Epithelial cell of esophagus (primary cell): ENCODE results near the gene ARID5B.

Experiments
- DNase-seq: peaks from one replicate; pipeline ENCODE4 v3.0.0; 2010; ENCODE audit warnings: low read depth
- H3K4me3 ChIP-seq: 2 replicates; pipeline ENCODE4 v1.5.1; 2011; ENCODE audit warnings: mild to moderate bottlenecking, low read length, control low read depth
- CTCF ChIP-seq: IDR thresholded peaks from 2 replicates; pipeline ENCODE4 v1.5.1; 2011; ENCODE audit warnings: low read depth, mild to moderate bottlenecking, low read length, control low read depth, inconsistent platforms; ENCODE audit not compliant: insufficient read depth; ENCODE audit errors: missing control alignments

The ARID5B gene

GRCh38 chr10:61987537-61987936 lies 86.0 kb downstream of the ARID5B start:
- no peak for TF ChIP-seq CTCF
- H3K4me3 ChIP-seq = no peak overlapping the region
- DNase-seq = no peak

- no peak overlapping the region for H3K4me3 ChIP-seq
- no peak for TF ChIP-seq CTCF
- no peak for DNase-seq
Observed at GRCh38 chr10:61987951-61988379, 86.5 kb downstream of the ARID5B start.

GRCh38 chr10:61989995-61990760 lies 88.7 kb downstream of the ARID5B start:
- H3K4me3 ChIP-seq = no peak overlapping the region
- DNase-seq = no peak
- TF ChIP-seq CTCF = no peak

- no peak for DNase-seq
- no peak for TF ChIP-seq CTCF
Observed at GRCh38 chr10:61990761-61991135, 89.2 kb downstream of the ARID5B start.

GRCh38 chr10:61991166-61991565 lies 89.7 kb downstream of the ARID5B start:
- DNase-seq = no peak
- no peak overlapping the region for H3K4me3 ChIP-seq
- no peak for TF ChIP-seq CTCF

More at GRCh38 chr10:61990761-61991135, 89.2 kb downstream of the ARID5B start:
- no peak overlapping the region for H3K4me3 ChIP-seq

- no peak overlapping the region for H3K4me3 ChIP-seq
- peak; percentile 53 for DNase-seq
- TF ChIP-seq CTCF = no peak
Observed at GRCh38 chr10:61992059-61992460, 90.6 kb downstream of the ARID5B start.
